ENCODE measurements around the gene SLC39A13.

- TF ChIP-seq CTCF (IDR thresholded peaks at IDR 0.05), result no peak
- no peak for TF ChIP-seq EP300 (IDR thresholded peaks at IDR 0.05; ENCODE audit: low read depth)
Measured at GRCh38 chr11:47451990-47452389, 43.6 kb downstream of the SLC39A13 start.

Measured in transverse colon (tissue), 3 donors.